ENCODE measurements around the gene IFT27.

The IFT27 gene

DNA sequence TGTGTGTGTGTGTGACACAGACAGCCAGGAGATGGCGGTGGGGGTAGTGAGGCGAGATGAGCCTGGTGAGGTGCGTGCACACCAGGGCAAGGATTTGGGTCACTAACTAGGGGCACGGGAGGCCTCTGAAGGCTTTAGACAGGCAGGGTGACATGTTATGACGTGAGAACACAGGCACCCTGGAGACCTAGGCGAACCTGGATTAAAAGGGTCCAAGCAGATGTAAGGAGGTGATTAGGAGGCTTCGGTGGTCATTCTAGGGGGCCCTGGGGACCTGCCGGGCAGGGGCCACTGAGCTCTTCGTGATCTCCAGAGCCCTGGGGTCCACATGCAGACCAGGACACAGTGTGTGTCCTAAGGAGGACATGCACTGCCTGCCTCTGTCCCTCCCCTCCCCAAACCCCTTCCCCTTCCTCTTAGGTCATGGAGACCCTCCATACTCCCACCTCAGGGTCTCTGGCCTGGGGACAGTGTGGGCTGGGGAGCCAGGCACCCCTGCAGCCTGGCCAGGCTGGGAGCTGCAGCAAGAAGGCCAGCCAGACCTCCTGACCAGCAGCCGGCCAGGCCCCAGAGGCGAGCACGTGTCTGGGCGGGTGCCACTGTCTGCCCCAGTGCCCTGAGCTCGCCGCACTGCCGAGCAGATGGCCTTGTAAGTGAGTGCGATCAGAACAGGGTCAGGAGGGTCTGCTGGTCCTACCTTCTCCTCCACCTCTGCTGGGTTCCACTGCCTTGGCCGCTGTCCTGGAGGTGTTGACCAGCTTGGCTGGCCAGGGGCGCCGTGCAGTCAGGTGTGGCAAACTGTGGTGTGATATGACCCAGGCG, 32.1 kb downstream of the IFT27 start:
- TF ChIP-seq, protein P1, sequence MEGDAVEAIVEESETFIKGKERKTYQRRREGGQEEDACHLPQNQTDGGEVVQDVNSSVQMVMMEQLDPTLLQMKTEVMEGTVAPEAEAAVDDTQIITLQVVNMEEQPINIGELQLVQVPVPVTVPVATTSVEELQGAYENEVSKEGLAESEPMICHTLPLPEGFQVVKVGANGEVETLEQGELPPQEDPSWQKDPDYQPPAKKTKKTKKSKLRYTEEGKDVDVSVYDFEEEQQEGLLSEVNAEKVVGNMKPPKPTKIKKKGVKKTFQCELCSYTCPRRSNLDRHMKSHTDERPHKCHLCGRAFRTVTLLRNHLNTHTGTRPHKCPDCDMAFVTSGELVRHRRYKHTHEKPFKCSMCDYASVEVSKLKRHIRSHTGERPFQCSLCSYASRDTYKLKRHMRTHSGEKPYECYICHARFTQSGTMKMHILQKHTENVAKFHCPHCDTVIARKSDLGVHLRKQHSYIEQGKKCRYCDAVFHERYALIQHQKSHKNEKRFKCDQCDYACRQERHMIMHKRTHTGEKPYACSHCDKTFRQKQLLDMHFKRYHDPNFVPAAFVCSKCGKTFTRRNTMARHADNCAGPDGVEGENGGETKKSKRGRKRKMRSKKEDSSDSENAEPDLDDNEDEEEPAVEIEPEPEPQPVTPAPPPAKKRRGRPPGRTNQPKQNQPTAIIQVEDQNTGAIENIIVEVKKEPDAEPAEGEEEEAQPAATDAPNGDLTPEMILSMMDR (IDR thresholded peaks at IDR 0.05; ENCODE audit: insufficient read depth, low read length, missing control alignments): no peak
- H3K4me3 ChIP-seq (ENCODE audit: low read depth, low read length): no peak overlapping the region
- POLR2A ChIA-PET: no interaction called here
- DNase-seq (ENCODE audit: low read depth, low spot score): no peak
- CTCF ChIA-PET: interaction anchor here (0.8 to 7.5 kb wide), 3 partner anchors 9 to 112 kb away, joined by 3 to 47 read pairs (median 3); no protein-coding TSS in a partner anchor

DNA sequence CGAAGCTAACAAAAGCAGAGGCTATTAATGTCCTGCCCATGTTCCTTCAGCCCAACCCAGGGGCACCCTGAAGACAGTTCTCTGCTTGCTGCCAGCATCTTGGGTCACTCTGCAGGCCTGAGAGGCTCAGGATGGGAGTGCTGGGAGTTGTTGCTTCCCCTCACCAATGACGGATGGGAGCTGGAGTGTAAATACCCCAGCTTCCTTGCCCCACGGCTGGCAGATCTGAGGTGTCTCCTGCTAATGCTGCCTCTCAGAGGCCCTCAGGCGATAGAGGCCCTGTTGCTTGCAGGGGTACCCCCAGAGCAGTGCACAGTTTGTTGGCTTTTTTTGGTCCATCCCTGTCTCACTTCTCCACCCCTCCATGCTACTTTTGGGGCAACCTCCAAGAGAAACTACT, 32.9 kb downstream of the IFT27 start:
- POLR2A ChIA-PET: no interaction called here
- no peak overlapping the region for H3K4me3 ChIP-seq (ENCODE audit: low read depth, low read length)
- CTCF ChIA-PET: interaction anchor here (7.5 kb wide), 1 partner anchor 14 kb away, joined by 47 read pairs; no protein-coding TSS in a partner anchor
- DNase-seq (ENCODE audit: low read depth, low spot score): no peak
- TF ChIP-seq, protein P1 (IDR thresholded peaks at IDR 0.05; ENCODE audit: insufficient read depth, low read length, missing control alignments): no peak

DNA sequence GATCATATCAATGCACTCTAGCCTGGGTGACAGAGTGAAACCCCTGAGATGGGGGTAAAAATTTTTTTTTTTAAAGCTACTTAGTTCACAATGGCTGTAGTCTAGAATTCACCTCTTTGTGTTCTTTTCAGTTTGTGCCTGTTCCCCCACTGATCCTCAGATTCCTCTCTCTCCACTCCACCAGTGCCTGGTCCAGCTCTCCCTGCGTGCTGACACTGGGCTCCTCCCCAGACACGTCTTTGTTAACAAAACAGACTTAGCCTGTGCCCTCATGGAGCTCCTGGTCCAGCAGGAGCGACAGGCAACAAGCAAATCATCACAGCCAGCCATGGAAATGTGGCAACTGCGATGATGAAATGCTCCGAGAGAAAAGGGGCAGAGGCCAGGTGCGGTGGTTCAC, 34.0 kb downstream of the IFT27 start:
- no peak overlapping the region for H3K4me3 ChIP-seq (ENCODE audit: low read depth, low read length)
- ChIA-PET CTCF (interaction anchor here (7.5 kb wide), 1 partner anchor 15 kb away, joined by 47 read pairs; no protein-coding TSS in a partner anchor), POLR2A (no interaction called here)
- TF ChIP-seq, protein P1 (IDR thresholded peaks at IDR 0.05; ENCODE audit: insufficient read depth, low read length, missing control alignments): no peak
- no peak for DNase-seq (ENCODE audit: low read depth, low spot score)

DNA sequence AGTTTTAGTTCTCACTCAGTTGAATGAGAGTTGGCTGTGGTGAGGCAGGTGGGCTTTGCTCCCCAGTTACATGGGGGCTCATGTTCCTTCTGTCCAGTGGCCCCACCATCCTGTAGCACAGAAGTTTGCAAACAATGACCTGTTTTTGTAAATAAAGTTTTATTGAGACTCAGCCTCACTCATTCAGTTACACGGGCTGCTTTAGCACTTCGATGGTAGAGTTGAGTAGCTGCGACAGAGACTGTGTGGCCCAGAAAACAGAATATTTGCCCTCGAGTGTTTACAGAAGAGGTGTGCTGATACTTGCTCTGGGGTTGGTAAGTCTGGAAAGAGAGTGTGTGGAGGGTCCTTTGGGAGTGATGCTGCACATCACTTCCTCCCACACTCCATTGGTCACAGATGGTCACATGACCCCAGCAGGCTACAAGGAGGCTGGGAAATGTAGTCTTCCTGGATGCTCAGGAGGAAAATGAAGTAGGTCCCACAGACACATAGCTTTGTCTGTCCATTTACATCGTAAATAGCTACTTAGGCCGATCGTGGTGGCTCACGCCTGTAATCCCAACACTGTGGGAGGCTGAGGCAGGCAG, 34.6 kb downstream of the IFT27 start:
- ChIA-PET POLR2A (no interaction called here), CTCF (interaction anchor here (7.5 kb wide), 1 partner anchor 15 kb away, joined by 47 read pairs; no protein-coding TSS in a partner anchor)
- TF ChIP-seq, protein P1 (IDR thresholded peaks at IDR 0.05; ENCODE audit: insufficient read depth, low read length, missing control alignments): no peak
- no peak for DNase-seq (ENCODE audit: low read depth, low spot score)
- no peak overlapping the region for H3K4me3 ChIP-seq (ENCODE audit: low read depth, low read length)

DNA sequence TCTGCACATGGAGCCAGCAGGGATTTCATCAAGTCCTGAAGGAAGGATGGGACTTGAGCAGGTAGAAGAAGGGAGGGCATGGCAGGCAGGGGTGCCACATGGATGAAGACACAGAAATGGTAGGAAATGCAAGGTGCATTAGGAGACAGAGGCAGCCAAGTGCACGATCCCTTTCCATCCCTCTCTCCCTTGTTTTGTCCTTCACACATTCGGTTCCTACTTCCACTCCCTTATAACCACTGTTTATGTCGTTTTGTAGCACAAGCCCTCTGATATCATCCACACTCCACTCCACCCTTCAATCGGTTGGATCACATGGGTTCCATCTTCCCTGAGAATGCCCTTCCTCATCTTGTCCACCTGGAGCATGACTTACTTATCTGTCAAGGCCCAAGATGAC, 35.2 kb downstream of the IFT27 start:
- DNase-seq (ENCODE audit: low read depth, low spot score): no peak
- TF ChIP-seq, protein P1 (IDR thresholded peaks at IDR 0.05; ENCODE audit: insufficient read depth, low read length, missing control alignments): no peak
- ChIA-PET CTCF (interaction anchor here (7.5 kb wide), 1 partner anchor 16 kb away, joined by 47 read pairs; no protein-coding TSS in a partner anchor), POLR2A (no interaction called here)
- no peak overlapping the region for H3K4me3 ChIP-seq (ENCODE audit: low read depth, low read length)

DNA sequence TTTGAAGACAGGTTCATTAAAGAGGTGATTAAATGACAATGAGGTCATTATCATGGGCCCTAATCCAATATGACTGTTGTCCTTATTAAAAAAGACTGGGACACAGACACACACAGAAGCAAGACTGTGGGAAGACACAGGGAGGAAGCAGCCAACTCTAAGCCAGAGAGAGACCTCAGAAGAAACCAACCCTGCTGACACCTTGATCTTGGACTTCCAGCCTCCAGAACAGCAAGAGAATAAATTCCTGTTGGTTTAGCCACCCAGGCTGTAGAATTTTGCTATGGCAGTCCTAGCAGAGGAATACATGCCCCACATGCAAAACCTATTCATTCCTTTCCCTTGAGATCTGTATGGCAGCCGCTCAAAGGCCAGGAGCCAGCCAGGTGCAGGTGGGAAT, 36.7 kb downstream of the IFT27 start:
- no peak for DNase-seq (ENCODE audit: low read depth, low spot score)
- CTCF ChIA-PET: interaction anchor here (7.5 kb wide), 1 partner anchor 18 kb away, joined by 47 read pairs; no protein-coding TSS in a partner anchor
- TF ChIP-seq, protein P1 (IDR thresholded peaks at IDR 0.05; ENCODE audit: insufficient read depth, low read length, missing control alignments): no peak
- POLR2A ChIA-PET: no interaction called here
- H3K4me3 ChIP-seq (ENCODE audit: low read depth, low read length): no peak overlapping the region
